Suprapubic skin (tissue), 4 donors: ENCODE measurements around the gene RAB5B. TPM values are rescaled to one million over a fixed set of nuclear protein-coding genes. Genes with fewer than 3 reads are reported as not detected.

Source experiments
- DNase-seq, 2 donors: peaks; one replicate each; pipeline ENCODE4 v3.0.0-alpha.2; 2019; ENCODE audit warnings: low spot score in 2 of 2
- H3K27ac ChIP-seq: fragments of 200-600 bp; sonication (generic); one replicate; pipeline ENCODE4 v1.5.1; 2019
- H3K27me3 ChIP-seq: fragments of 200-600 bp; sonication (generic); one replicate; pipeline ENCODE4 v1.5.1; 2019
- H3K36me3 ChIP-seq: fragments of 200-600 bp; sonication (generic); one replicate; pipeline ENCODE4 v1.5.1; 2019
- H3K4me1 ChIP-seq: fragments of 200-600 bp; sonication (generic); one replicate; pipeline ENCODE4 v1.5.1; 2019
- H3K4me3 ChIP-seq: fragments of 200-600 bp; sonication (generic); one replicate; pipeline ENCODE4 v1.5.1; 2019; ENCODE audit warnings: mild to moderate bottlenecking
- H3K9me3 ChIP-seq: fragments of 200-600 bp; sonication (generic); one replicate; pipeline ENCODE4 v1.5.1; 2019
- EP300 ChIP-seq: sonication (generic); formaldehyde crosslinking; IDR thresholded peaks from one replicate; pipeline ENCODE4 v1.6.1; 2017; ENCODE audit warnings: antibody characterized with exemption
- POLR2A ChIP-seq, 2 donors: fragments of 450-650 bp; IDR thresholded peaks; one replicate each; pipeline ENCODE4 v1.6.1; 2017; ENCODE audit warnings: antibody characterized with exemption in 2 of 2, mild to moderate bottlenecking in 2 of 2, moderate library complexity in 2 of 2
- POLR2AphosphoS5 ChIP-seq, 3 donors: sonication (generic); formaldehyde crosslinking; IDR thresholded peaks; one replicate each; pipeline ENCODE4 v1.6.1; 2017; ENCODE audit warnings: antibody characterized with exemption in 3 of 3
- WGBS: methylation state at CpG from one replicate; pipeline ENCODE4 v1.1.5; 2018; 5-methylcytosine and 5-hydroxymethylcytosine counted together
- total RNA-seq, 4 donors: library from RNA; depleted of rRNA; stranded (reverse); fragments of >200 nt; gene quantifications; one replicate each; pipeline ENCODE4 v1.1.0, GENCODE V29; 2016
- TF ChIP-seq, protein P1 (sequence below), 2 donors: fragments of 200-600 bp in 1 of 2; fragments of 450-650 bp in 1 of 2; sonication (generic) in 1 of 2; IDR thresholded peaks; one replicate each; pipeline ENCODE4 v1.5.1; 2016 to 2019; ENCODE audit warnings: antibody characterized with exemption in 2 of 2, mild to moderate bottlenecking in 1 of 2, moderate library complexity in 1 of 2

Gene RAB5B
- total RNA-seq, 4 donors from 2014 or later: 97.1 to 143 (median 114) TPM

GRCh38 chr12:55942577-55943136, 31.2 kb upstream of the RAB5B start:
- no peaks in the 10 kb centered on the region for H3K27me3 ChIP-seq
- peaks cover 13% of the 10 kb centered on the region for H3K4me1 ChIP-seq
- no peaks in the 10 kb centered on the region for H3K9me3 ChIP-seq
- WGBS: 90% methylated on average over 1 of the region's 1 CpG
- peaks cover 77% of the 10 kb centered on the region for H3K36me3 ChIP-seq
- TF ChIP-seq, protein P1, sequence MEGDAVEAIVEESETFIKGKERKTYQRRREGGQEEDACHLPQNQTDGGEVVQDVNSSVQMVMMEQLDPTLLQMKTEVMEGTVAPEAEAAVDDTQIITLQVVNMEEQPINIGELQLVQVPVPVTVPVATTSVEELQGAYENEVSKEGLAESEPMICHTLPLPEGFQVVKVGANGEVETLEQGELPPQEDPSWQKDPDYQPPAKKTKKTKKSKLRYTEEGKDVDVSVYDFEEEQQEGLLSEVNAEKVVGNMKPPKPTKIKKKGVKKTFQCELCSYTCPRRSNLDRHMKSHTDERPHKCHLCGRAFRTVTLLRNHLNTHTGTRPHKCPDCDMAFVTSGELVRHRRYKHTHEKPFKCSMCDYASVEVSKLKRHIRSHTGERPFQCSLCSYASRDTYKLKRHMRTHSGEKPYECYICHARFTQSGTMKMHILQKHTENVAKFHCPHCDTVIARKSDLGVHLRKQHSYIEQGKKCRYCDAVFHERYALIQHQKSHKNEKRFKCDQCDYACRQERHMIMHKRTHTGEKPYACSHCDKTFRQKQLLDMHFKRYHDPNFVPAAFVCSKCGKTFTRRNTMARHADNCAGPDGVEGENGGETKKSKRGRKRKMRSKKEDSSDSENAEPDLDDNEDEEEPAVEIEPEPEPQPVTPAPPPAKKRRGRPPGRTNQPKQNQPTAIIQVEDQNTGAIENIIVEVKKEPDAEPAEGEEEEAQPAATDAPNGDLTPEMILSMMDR (IDR thresholded peaks at IDR 0.05): no peak
- TF ChIP-seq EP300 (no peak), POLR2A (IDR thresholded peaks at IDR 0.05) (no peak), POLR2AphosphoS5 (IDR thresholded peaks at IDR 0.05) (no peak)
- H3K4me3 ChIP-seq: no peak overlapping the region
- no peak overlapping the region for H3K27ac ChIP-seq
- DNase-seq: no peak

GRCh38 chr12:55946553-55946952, 27.3 kb upstream of the RAB5B start:
- Histone ChIP-seq H3K4me3 (no peak overlapping the region), H3K27ac (no peak overlapping the region), H3K9me3 (no peaks in the 10 kb centered on the region), H3K4me1 (no peaks in the 10 kb centered on the region), H3K27me3 (no peaks in the 10 kb centered on the region), H3K36me3 (peaks cover 69% of the 10 kb centered on the region)
- DNase-seq: no peak
- 81% methylated on average over 6 of the region's 6 CpGs for WGBS
- TF ChIP-seq, protein P1 (IDR thresholded peaks at IDR 0.05): no peak
- TF ChIP-seq POLR2AphosphoS5 (IDR thresholded peaks at IDR 0.05): no peak
- TF ChIP-seq POLR2A (IDR thresholded peaks at IDR 0.05): no peak
- TF ChIP-seq EP300: no peak

DNA sequence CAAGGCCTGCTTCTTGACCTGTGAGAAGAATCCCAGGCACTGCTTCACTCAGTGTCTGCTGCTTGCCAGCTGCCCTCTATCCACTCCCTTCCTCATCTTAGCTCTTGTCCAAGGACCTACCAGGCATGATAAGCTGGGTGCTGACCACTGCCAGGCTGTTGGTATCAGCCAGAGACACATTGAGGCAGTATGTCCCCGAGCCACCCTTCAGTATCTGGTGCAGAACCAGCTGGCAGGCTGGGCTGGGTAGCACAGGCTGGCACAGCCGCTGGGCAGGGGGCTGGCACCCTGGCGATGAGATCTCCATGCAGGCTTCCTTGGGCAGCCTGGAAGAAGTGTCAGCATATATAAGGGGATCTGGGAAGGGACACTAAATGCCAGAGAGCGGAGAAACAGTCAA, 18.5 kb upstream of the RAB5B start:
- Histone ChIP-seq H3K27ac (peak overlapping the region; percentile 67), H3K36me3 (peaks cover 37% of the 10 kb centered on the region), H3K4me3 (no peak overlapping the region), H3K27me3 (no peaks in the 10 kb centered on the region), H3K4me1 (peaks cover 37% of the 10 kb centered on the region), H3K9me3 (no peaks in the 10 kb centered on the region)
- DNase-seq: no peak
- WGBS: 83% methylated on average over 3 of the region's 4 CpGs
- TF ChIP-seq POLR2AphosphoS5 (IDR thresholded peaks at IDR 0.05) (no peak), POLR2A (IDR thresholded peaks at IDR 0.05) (no peak), EP300 (no peak)
- TF ChIP-seq, protein P1 (IDR thresholded peaks at IDR 0.05): no peak

- 63% methylated on average over 6 of the region's 6 CpGs for WGBS
Measured at GRCh38 chr12:55955800-55956508, 17.9 kb upstream of the RAB5B start.

More at GRCh38 chr12:55955800-55956508, 17.9 kb upstream of the RAB5B start:
- TF ChIP-seq, protein P1 (IDR thresholded peaks at IDR 0.05): peak in 1 of 2 donors; percentile 43
- no peak for TF ChIP-seq EP300
- Histone ChIP-seq H3K27ac (peak overlapping the region; percentile 67), H3K4me3 (no peak overlapping the region), H3K27me3 (no peaks in the 10 kb centered on the region), H3K36me3 (peaks cover 36% of the 10 kb centered on the region), H3K9me3 (no peaks in the 10 kb centered on the region), H3K4me1 (peaks cover 37% of the 10 kb centered on the region)
- DNase-seq: no peak
